ENCODE measurements around the gene AJM1. TPM values are rescaled to one million over a fixed set of nuclear protein-coding genes. Genes with fewer than 3 reads are reported as not detected.

The AJM1 gene
- total RNA-seq, 1 experiment from 2014 or later = 7.2 TPM

DNA sequence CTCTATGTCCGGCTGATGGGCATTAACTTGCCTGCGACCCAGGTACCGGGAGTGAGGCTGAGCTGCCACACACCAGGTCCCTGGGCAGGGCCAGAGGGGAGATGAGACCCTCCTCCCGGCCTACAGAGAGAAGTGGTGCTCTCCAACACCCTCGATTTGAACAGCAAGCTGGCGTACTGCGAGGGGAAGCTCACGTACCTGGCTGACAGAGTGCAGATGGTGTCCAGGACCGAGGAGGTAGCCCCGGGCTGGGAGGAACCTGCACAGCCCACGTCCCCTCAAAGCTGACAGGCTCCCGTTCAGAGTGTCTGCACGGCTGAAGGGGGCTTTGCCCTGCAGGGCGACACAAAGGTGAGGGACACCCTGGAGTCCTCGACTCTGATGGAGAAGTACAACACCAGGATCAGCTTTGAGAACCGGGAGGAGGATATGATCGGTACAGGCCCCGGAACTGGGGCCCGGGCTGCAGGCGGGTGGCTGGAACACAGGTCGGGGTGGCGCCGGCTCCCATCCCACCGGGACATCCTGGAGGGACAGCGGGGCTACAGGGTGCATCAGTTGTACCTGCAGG is 35.6 kb upstream of the AJM1 start:
- ATAC-seq (no peak), DNase-seq (ENCODE audit: low read depth, low spot score) (no peak)
- in situ Hi-C loops (cut with HindIII; ENCODE audit: low pct_unique_long_range_greater_than_20kb, low sequenced_read_pairs) (no loop called here), intact Hi-C loops (cut with micrococcal nuclease; ENCODE audit: unreplicated experiment) (no loop called here)
- Histone ChIP-seq H3K9me3 (ENCODE audit: control insufficient read depth, insufficient read depth, low read depth, low read length) (no peaks in the 10 kb centered on the region), H3K4me3 (ENCODE audit: low read depth in 2 of 2, low read length in 2 of 2) (peak overlapping the region; percentile 67 to 71), H3K36me3 (ENCODE audit: control insufficient read depth, insufficient read depth, low read length) (peaks cover 4% of the 10 kb centered on the region), H3K4me1 (ENCODE audit: control insufficient read depth, insufficient read depth, low read length) (peaks cover 17% of the 10 kb centered on the region), H3K27ac (ENCODE audit: low read length) (peak overlapping the region; percentile 78), H3K27me3 (ENCODE audit: control insufficient read depth, insufficient read depth, low read length) (no peaks in the 10 kb centered on the region)
- TF ChIP-seq CTCF (IDR thresholded peaks at IDR 0.05) (no peak), TCF7L2 (IDR thresholded peaks at IDR 0.05; ENCODE audit: low read depth, low read length) (no peak), SIN3A (IDR thresholded peaks at IDR 0.05; ENCODE audit: borderline replicate concordance, insufficient read depth, low read depth, low read length) (no peak), POLR2AphosphoS5 (IDR thresholded peaks at IDR 0.05; ENCODE audit: low read depth, low read length) (no peak)
- TF ChIP-seq, protein P1, sequence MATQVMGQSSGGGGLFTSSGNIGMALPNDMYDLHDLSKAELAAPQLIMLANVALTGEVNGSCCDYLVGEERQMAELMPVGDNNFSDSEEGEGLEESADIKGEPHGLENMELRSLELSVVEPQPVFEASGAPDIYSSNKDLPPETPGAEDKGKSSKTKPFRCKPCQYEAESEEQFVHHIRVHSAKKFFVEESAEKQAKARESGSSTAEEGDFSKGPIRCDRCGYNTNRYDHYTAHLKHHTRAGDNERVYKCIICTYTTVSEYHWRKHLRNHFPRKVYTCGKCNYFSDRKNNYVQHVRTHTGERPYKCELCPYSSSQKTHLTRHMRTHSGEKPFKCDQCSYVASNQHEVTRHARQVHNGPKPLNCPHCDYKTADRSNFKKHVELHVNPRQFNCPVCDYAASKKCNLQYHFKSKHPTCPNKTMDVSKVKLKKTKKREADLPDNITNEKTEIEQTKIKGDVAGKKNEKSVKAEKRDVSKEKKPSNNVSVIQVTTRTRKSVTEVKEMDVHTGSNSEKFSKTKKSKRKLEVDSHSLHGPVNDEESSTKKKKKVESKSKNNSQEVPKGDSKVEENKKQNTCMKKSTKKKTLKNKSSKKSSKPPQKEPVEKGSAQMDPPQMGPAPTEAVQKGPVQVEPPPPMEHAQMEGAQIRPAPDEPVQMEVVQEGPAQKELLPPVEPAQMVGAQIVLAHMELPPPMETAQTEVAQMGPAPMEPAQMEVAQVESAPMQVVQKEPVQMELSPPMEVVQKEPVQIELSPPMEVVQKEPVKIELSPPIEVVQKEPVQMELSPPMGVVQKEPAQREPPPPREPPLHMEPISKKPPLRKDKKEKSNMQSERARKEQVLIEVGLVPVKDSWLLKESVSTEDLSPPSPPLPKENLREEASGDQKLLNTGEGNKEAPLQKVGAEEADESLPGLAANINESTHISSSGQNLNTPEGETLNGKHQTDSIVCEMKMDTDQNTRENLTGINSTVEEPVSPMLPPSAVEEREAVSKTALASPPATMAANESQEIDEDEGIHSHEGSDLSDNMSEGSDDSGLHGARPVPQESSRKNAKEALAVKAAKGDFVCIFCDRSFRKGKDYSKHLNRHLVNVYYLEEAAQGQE (IDR thresholded peaks at IDR 0.05; ENCODE audit: insufficient read depth in 1 of 2, low read depth in 2 of 2, low read length in 1 of 2) = no peak
- BruUV-seq (replicated peaks) = no TSS peak
- ChIA-PET POLR2A (no interaction called here), CTCF (no interaction called here)

DNA sequence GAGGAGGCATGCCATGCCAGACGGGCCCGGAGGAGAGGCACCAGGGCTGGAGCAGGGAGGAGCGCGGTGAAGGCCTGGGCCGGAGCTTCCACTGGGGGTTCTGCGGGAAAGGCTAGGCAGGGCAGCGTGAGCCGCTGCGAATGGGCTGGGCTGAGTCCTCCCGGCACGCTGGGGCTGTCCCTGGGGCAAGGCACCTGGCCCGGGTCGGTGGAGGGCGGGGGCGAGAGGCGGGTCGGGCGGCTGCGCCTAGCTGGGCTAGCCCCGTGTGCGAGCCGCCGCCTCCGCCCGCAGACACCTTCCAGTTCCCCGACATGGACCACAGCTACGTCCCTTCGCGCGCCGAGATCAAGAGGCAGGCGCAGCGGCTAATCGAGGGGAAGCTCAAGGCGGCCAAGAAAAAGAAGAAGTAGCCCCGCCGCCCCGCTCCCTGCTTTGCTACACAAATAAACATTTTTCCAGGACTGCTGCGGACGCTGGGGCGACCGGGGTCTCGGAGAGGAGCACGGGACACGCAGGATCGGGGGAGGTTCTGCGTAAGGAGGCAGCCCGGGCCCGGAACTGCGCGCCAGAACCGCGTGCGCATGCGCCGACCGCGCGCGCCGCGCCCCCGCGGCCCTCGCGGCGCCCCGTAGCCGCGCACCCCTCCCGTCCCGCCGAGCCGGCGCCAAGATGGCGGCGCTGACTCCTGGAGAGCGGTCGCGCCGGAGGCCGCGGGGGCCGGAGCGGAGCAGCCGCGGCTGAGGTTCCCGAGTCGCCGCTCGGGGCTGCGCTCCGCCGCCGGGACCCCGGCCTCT is 34.8 kb upstream of the AJM1 start, which contains the start of gene RABL6:
RABL6 (plus strand) TSS at position 668 of the 794 bp plus-strand sequence. CDS start 249 bp downstream, outside the sequence.
- peak within 1 kb of the TSS; percentile 67 to 71 for H3K4me3 ChIP-seq (ENCODE audit: low read depth in 2 of 2, low read length in 2 of 2)
- peaks cover 17% of the 10 kb centered on the region for H3K4me1 ChIP-seq (ENCODE audit: control insufficient read depth, insufficient read depth, low read length)
- DNase-seq (ENCODE audit: low read depth, low spot score) (no peak), ATAC-seq (peak; percentile 89)
- in situ Hi-C loops (cut with HindIII; ENCODE audit: low pct_unique_long_range_greater_than_20kb, low sequenced_read_pairs) = no loop called here
- intact Hi-C loops (cut with micrococcal nuclease; ENCODE audit: unreplicated experiment) = no loop called here
- BruUV-seq (replicated peaks) = TSS peak; percentile 78
- TF ChIP-seq SIN3A (IDR thresholded peaks at IDR 0.05; ENCODE audit: borderline replicate concordance, insufficient read depth, low read depth, low read length) = peak; percentile 44; the same call in 1 of the 2 replicates
- TF ChIP-seq POLR2AphosphoS5 (IDR thresholded peaks at IDR 0.05; ENCODE audit: low read depth, low read length) = peak; percentile 81
- no peak for TF ChIP-seq CTCF (IDR thresholded peaks at IDR 0.05)
- H3K9me3 ChIP-seq (ENCODE audit: control insufficient read depth, insufficient read depth, low read depth, low read length) = no peaks in the 10 kb centered on the region
- H3K36me3 ChIP-seq (ENCODE audit: control insufficient read depth, insufficient read depth, low read length) = peaks cover 4% of the 10 kb centered on the region
- CTCF ChIA-PET = no interaction called here
- peak within 1 kb of the TSS; percentile 88 for H3K27ac ChIP-seq (ENCODE audit: low read length)
- no peaks in the 10 kb centered on the region for H3K27me3 ChIP-seq (ENCODE audit: control insufficient read depth, insufficient read depth, low read length)
- POLR2A ChIA-PET = no interaction called here

Data from Panc1 (cell line).